Measurements from ENCODE around the gene FAR1. TPM values are rescaled to one million over a fixed set of nuclear protein-coding genes. Genes with fewer than 3 reads are reported as not detected.

The FAR1 gene
- total and polyA plus RNA-seq, 2 of the 4 experiments (the other 2 are of a cell fraction), result 35.3 to 119 TPM

- Histone ChIP-seq H2BK15ac (ENCODE audit: low read depth, low read length) (no peak overlapping the region), H2BK120ac (ENCODE audit: low read depth, low read length) (no peak overlapping the region), H3K18ac (ENCODE audit: low read depth, low read length) (no peak overlapping the region), H3K9me3 (ENCODE audit: control insufficient read depth, insufficient read depth, low read length) (no peaks in the 10 kb centered on the region), H3K56ac (ENCODE audit: extremely low read depth, insufficient read depth, low read length) (no peak overlapping the region), H2BK5ac (ENCODE audit: low read depth, low read length, poor library complexity, severe bottlenecking) (no peak overlapping the region), H4K8ac (ENCODE audit: low read depth in 2 of 2, low read length in 2 of 2) (no peak overlapping the region), H3K14ac (replicated peaks; ENCODE audit: low read depth, low read length) (no peak overlapping the region), H3K36me3 (ENCODE audit: control insufficient read depth, insufficient read depth, low read length) (no peaks in the 10 kb centered on the region), H4K20me1 (ENCODE audit: insufficient read depth, low read length) (no peaks in the 10 kb centered on the region), H3K27me3 (ENCODE audit: control insufficient read depth, insufficient read depth, low read length) (peaks cover under 1% of the 10 kb centered on the region; the same call in 1 of the 2 replicates), H3K9ac (ENCODE audit: low read depth, low read length) (no peak overlapping the region), H3K4me1 (ENCODE audit: control insufficient read depth, insufficient read depth, low read length) (no peaks in the 10 kb centered on the region), H3K4me2 (ENCODE audit: low read depth, low read length) (no peak overlapping the region), H2AFZ (replicated peaks; ENCODE audit: low read length, poor library complexity) (no peak overlapping the region), H3K4ac (ENCODE audit: low read depth, low read length) (no peak overlapping the region), H3K79me1 (ENCODE audit: low read depth in 1 of 2, low read length in 2 of 2) (no peaks in the 10 kb centered on the region), H4K5ac (ENCODE audit: low read depth, low read length) (no peak overlapping the region), H3K27ac (ENCODE audit: insufficient read depth, low read length) (no peak overlapping the region), H3K23ac (ENCODE audit: low read depth, low read length) (no peak overlapping the region), H3K4me3 (ENCODE audit: insufficient read depth, low read depth, low read length) (no peak overlapping the region), H2AK5ac (ENCODE audit: low read depth, low read length) (no peak overlapping the region), H3K9me1 (ENCODE audit: insufficient read depth, low read length) (no peaks in the 10 kb centered on the region), H2AK9ac (replicated peaks; ENCODE audit: low read depth, low read length, poor library complexity) (no peak overlapping the region), H4K91ac (ENCODE audit: insufficient read depth, low read depth, low read length) (no peak overlapping the region), H2BK20ac (ENCODE audit: low read depth, low read length) (no peak overlapping the region)
- POLR2A ChIA-PET (ENCODE audit: unreplicated experiment), result no interaction called here
- in situ Hi-C loops (cut with MboI; ENCODE audit: low sequenced_read_pairs) (no loop called here), dilution Hi-C loops (cut with HindIII; ENCODE audit: low sequenced_read_pairs, unreplicated experiment) (no loop called here), intact Hi-C loops (cut with micrococcal nuclease) (no loop called here)
- BruUV-seq (replicated peaks), result no TSS peak
- CTCF ChIA-PET, result no interaction called here
- 60% methylated on average over 1 of the region's 3 CpGs; no CpG with 5 or more reads in 1 of the 2 experiments for WGBS, 2 experiments (ENCODE audit: extremely low coverage in 2 of 2, insufficient read length in 1 of 2)
- no peak for ATAC-seq (ENCODE audit: low read depth)
- DNase-seq, result no peak
- TF ChIP-seq USF2 (IDR thresholded peaks at IDR 0.05; ENCODE audit: low read depth, low read length), result no peak
- no peak for TF ChIP-seq CEBPB (IDR thresholded peaks at IDR 0.05; ENCODE audit: low read depth, low read length)
- no peak for TF ChIP-seq BHLHE40 (IDR thresholded peaks at IDR 0.05; ENCODE audit: low read depth, low read length)
- no peak for TF ChIP-seq RFX5 (IDR thresholded peaks at IDR 0.05; ENCODE audit: low read depth, low read length)
- no peak for TF ChIP-seq SMC3 (IDR thresholded peaks at IDR 0.05; ENCODE audit: low read depth, low read length)
- TF ChIP-seq RCOR1 (IDR thresholded peaks at IDR 0.05; ENCODE audit: insufficient replicate concordance, low read length), result no peak
- TF ChIP-seq ELK1 (IDR thresholded peaks at IDR 0.05; ENCODE audit: borderline replicate concordance, low read depth, low read length), result no peak
- no peak for TF ChIP-seq MXI1 (IDR thresholded peaks at IDR 0.05; ENCODE audit: borderline replicate concordance, low read depth, low read length)
- TF ChIP-seq CHD1 (IDR thresholded peaks at IDR 0.05; ENCODE audit: low read depth, low read length), result no peak
- no peak for TF ChIP-seq NFE2L2 (IDR thresholded peaks at IDR 0.05; ENCODE audit: low read depth, low read length)
- TF ChIP-seq MAFK (IDR thresholded peaks at IDR 0.05; ENCODE audit: low read depth, low read length), result no peak
These were observed 66.1 kb downstream of the FAR1 start for GRCh38 chr11:13734530-13734929.
